ENCODE measurements around the gene HOXB9.

HOXB9 gene

DNA sequence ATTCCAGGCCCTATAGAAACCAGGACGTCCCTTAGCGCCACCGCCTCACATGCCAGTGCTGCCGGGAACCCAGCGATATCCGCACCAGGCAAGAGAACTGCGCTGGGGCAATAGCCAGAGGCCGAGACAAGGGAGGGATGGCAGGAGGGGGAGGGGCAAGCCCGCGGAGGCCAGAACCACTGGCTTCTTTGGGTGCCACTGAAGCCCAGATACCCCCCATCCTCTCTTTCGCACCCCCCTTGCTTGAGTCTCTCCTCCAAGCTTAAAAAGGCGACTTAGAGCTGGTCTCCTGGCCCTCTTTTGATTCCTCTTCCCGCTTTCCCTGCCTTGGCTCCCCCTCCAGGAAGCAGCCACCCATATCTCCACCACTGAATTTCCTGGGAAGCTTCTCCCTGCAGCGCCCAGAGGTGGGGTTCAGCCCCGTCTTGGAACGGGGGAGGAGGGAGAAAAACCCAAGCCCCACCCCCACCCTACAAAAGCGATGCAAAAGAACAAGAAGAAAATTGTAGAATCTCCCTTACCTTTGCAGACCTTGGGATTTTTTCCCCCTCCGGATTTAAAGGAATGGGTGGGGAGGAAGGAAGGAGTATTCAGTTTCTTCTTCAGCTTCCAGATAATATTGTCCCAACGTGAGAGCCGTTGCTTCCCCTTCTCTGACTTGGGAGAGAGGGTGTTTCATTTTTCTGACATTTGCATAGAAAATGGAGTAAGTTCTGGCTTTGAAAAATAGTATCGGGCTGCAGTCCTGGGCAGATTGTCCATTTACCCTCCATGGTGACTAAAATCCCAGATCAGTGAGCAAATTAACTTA, 22.0 kb downstream of the HOXB9 start:
- H3K27me3 Mint-ChIP-seq = peaks cover 86% of the 10 kb centered on the region
- DNase-seq (no peak), ATAC-seq (no peak)
- no peaks in the 10 kb centered on the region for H3K9me3 Mint-ChIP-seq
- no peak overlapping the region for H3K27ac Mint-ChIP-seq
- H3K4me1 Mint-ChIP-seq = peaks cover 11% of the 10 kb centered on the region
- no peak overlapping the region for H3K4me3 Mint-ChIP-seq
- H3K36me3 Mint-ChIP-seq (ENCODE audit: low read depth) = no peaks in the 10 kb centered on the region

DNA sequence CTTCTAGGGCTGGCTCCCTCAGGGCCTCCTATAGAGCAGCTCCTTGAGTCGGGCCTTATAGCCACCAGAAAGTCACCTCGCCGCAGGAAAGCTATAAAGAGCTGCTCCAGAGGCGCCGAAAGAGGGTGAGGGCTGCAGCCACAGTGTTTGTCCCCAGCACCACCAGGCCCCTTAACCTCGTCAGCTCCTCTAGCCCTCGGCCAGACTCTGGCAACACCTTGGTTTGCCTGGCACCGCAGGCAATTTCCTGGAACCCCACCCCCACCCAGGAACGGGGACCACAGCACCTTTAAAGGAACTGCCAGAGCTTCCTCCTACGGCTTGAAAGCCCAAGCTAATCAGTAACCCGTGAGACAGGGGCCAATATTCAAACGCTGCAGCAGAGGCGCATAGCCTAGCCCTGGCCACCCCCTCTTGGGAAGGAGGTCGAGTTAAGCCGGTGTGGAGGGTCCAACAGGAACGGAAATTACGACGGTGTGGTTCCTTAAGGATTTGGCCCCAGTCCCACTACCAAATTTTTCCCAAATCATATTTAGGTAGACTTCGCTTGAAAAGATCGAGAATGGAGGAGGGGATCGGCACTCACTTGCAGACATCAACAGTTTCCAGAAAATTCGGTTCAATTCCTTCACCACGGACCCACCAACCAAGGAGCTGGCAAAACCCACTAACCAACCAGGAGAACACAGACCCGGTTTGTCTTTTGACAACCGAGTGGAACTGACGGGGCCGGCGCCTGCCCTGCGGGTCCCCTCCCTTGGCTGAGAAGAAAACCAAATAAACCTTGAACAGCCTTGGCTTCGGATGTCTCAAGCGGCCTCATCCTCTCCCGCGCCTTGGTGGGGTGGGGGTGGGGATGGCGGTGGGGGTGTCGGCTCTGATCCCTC, 24.4 kb downstream of the HOXB9 start:
- no peak for DNase-seq
- H3K4me3 Mint-ChIP-seq = no peak overlapping the region
- H3K27ac Mint-ChIP-seq = no peak overlapping the region
- ATAC-seq = no peak
- H3K9me3 Mint-ChIP-seq = no peaks in the 10 kb centered on the region
- H3K36me3 Mint-ChIP-seq (ENCODE audit: low read depth) = no peaks in the 10 kb centered on the region
- H3K4me1 Mint-ChIP-seq = peaks cover 23% of the 10 kb centered on the region
- peaks cover 86% of the 10 kb centered on the region for H3K27me3 Mint-ChIP-seq

DNA sequence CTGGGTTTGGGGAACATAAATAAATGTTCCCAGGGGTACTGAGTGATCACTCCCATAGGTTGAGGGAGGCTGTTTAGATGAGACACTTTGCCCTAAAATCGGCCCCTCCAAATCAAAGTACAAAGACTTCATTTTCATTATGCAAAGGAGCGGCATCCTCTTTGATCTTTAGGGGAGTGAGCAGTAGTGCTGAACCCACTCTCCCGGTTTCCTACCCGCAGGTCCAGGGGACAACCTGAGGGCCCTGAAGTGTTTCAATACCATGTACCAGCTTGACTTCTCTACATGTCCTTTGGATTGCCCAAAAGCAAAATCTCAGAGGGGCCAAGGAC, 25.0 kb downstream of the HOXB9 start:
- DNase-seq (no peak), ATAC-seq (no peak)
- Mint-ChIP-seq H3K9me3 (no peaks in the 10 kb centered on the region), H3K4me3 (no peak overlapping the region), H3K4me1 (peaks cover 29% of the 10 kb centered on the region), H3K27ac (no peak overlapping the region), H3K36me3 (ENCODE audit: low read depth) (no peaks in the 10 kb centered on the region), H3K27me3 (peaks cover 87% of the 10 kb centered on the region)

DNA sequence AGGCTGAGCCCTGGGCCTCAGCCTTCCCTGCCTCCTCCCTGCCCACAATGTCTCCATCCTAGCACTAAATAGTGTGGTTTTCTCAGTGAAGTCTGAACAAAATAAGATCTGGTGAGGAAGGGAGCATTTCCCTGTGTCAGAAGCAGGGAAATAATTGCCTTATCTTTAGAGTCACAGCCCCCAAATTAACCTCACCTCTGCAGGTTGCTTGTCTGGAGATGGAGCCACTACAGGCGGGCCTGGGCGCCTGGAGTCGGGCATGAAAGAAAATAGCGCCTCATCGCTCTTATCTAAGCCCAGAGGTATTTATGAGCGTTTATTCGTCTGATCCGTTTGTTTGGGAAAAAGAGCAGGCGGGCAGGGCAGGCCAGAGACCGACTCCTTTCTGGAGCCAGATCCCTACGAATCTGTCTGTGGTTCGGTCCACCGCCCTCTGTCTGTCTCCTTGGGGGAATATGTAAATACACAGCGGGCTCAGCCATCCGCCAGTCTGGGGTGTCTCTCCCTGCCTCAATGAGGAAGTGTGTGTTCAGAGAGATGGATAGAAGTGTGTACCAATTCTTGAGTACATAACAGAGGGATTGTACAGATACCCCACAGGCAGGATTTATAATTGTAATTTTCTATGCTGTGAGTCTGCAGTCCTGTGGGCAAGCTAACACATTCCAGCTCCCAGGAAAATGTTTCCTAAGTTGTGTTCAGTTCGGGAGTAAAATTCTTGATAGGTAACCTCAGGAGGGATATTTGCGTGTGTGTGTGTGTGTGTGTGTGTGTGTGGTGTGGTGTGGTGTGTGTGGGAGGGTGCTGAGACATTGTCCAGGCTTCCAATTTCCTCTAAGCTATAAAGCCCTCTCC, 25.7 kb downstream of the HOXB9 start:
- H3K27ac Mint-ChIP-seq = no peak overlapping the region
- peaks cover 30% of the 10 kb centered on the region for H3K4me1 Mint-ChIP-seq
- no peak for DNase-seq
- H3K36me3 Mint-ChIP-seq (ENCODE audit: low read depth) = no peaks in the 10 kb centered on the region
- no peak for ATAC-seq
- H3K4me3 Mint-ChIP-seq = no peak overlapping the region
- H3K9me3 Mint-ChIP-seq = no peaks in the 10 kb centered on the region
- peaks cover 89% of the 10 kb centered on the region for H3K27me3 Mint-ChIP-seq

- H3K27me3 Mint-ChIP-seq = peaks cover 90% of the 10 kb centered on the region
- peaks cover 26% of the 10 kb centered on the region for H3K4me1 Mint-ChIP-seq
- no peak for DNase-seq
- no peak overlapping the region for H3K27ac Mint-ChIP-seq
- no peak for ATAC-seq
- no peaks in the 10 kb centered on the region for H3K9me3 Mint-ChIP-seq
- no peaks in the 10 kb centered on the region for H3K36me3 Mint-ChIP-seq (ENCODE audit: low read depth)
- H3K4me3 Mint-ChIP-seq = no peak overlapping the region
Measured at GRCh38 chr17:48599354-48599753, 26.8 kb downstream of the HOXB9 start.

DNA sequence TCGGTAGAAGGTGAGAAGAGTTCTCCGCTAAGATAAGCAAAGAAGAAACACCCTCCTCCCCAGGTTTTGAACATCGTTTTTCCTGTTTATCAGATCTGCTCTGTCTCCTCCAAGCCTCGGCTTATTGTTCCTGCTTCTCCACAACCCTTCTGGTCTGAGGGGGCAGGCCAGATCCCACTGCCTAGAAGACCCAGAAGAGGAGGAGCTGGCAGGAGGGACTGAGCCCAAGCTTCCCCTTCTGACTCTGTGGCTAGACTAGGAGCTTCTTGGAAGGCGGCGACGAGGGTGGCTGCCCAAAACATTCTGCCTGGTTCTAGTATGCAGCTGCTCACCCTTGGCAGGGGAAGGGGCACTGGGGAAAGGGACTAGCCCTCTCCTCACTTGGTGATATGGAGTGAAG, 27.4 kb downstream of the HOXB9 start:
- Mint-ChIP-seq H3K4me3 (peak overlapping the region; percentile 58), H3K4me1 (peaks cover 26% of the 10 kb centered on the region), H3K27me3 (peaks cover 88% of the 10 kb centered on the region), H3K27ac (no peak overlapping the region), H3K9me3 (no peaks in the 10 kb centered on the region), H3K36me3 (ENCODE audit: low read depth) (no peaks in the 10 kb centered on the region)
- DNase-seq = no peak
- ATAC-seq = no peak

DNA sequence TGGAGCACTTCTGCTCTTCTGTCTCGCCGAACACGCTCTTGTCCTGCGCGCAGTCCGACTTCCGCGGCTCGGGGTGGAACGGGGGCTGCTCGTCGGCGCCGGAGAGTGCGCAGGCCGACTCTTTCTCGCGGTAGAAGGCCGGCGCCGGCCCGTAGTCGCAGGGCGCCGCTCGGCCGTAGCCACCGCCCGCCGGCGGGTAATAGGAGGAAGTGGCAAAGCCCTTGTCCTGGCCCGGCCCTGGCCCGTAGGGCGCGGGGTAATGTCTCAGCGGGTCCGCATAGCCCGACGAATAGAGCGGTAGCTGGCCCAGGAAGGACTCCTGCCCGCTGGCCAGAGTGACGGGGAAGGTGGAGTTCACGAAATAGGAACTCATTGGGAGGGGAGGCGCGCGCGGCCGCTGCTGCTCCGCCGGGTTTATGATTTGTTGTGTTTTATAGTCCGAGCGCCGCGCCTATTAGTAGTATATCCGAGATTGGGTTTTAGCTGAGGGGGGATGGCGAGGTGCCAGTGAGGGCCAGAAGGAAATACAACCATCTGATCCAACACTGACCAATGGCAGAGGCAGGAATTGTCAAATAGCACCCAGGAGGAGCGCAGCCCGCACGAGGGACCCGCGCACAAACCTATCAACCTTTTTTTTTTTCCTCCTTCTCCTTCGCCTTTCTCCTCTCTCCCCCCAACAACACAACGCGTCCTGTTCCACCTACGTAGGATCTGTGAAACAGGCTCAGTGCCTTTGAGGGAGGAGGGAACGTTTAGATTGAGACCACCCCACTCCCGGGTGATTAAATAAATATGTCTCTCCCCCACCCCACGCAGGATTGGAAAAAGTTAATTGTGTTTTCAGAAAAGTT, 28.2 kb downstream of the HOXB9 start:
- ATAC-seq = peak; percentile 22
- H3K4me3 Mint-ChIP-seq = peak overlapping the region; percentile 58
- H3K27me3 Mint-ChIP-seq = peaks cover 85% of the 10 kb centered on the region
- DNase-seq = no peak
- H3K4me1 Mint-ChIP-seq = peaks cover 29% of the 10 kb centered on the region
- peak overlapping the region; percentile 18 for H3K27ac Mint-ChIP-seq
- H3K9me3 Mint-ChIP-seq = no peaks in the 10 kb centered on the region
- H3K36me3 Mint-ChIP-seq (ENCODE audit: low read depth) = no peaks in the 10 kb centered on the region

- H3K9me3 Mint-ChIP-seq = no peaks in the 10 kb centered on the region
- DNase-seq (no peak), ATAC-seq (no peak)
- H3K27ac Mint-ChIP-seq = peak overlapping the region; percentile 18
- no peaks in the 10 kb centered on the region for H3K36me3 Mint-ChIP-seq (ENCODE audit: low read depth)
- H3K27me3 Mint-ChIP-seq = peaks cover 83% of the 10 kb centered on the region
- peak overlapping the region; percentile 58 for H3K4me3 Mint-ChIP-seq
- H3K4me1 Mint-ChIP-seq = peaks cover 35% of the 10 kb centered on the region
Measured at GRCh38 chr17:48597528-48597777, 28.7 kb downstream of the HOXB9 start.

- no peak for DNase-seq
- peak; percentile 12 for ATAC-seq
- no peaks in the 10 kb centered on the region for H3K36me3 Mint-ChIP-seq (ENCODE audit: low read depth)
- peaks cover 34% of the 10 kb centered on the region for H3K4me1 Mint-ChIP-seq
- no peaks in the 10 kb centered on the region for H3K9me3 Mint-ChIP-seq
- H3K27ac Mint-ChIP-seq = no peak overlapping the region
- peak overlapping the region; percentile 58 for H3K4me3 Mint-ChIP-seq
- H3K27me3 Mint-ChIP-seq = peaks cover 83% of the 10 kb centered on the region
Measured at GRCh38 chr17:48596735-48597527, 29.2 kb downstream of the HOXB9 start.

DNA sequence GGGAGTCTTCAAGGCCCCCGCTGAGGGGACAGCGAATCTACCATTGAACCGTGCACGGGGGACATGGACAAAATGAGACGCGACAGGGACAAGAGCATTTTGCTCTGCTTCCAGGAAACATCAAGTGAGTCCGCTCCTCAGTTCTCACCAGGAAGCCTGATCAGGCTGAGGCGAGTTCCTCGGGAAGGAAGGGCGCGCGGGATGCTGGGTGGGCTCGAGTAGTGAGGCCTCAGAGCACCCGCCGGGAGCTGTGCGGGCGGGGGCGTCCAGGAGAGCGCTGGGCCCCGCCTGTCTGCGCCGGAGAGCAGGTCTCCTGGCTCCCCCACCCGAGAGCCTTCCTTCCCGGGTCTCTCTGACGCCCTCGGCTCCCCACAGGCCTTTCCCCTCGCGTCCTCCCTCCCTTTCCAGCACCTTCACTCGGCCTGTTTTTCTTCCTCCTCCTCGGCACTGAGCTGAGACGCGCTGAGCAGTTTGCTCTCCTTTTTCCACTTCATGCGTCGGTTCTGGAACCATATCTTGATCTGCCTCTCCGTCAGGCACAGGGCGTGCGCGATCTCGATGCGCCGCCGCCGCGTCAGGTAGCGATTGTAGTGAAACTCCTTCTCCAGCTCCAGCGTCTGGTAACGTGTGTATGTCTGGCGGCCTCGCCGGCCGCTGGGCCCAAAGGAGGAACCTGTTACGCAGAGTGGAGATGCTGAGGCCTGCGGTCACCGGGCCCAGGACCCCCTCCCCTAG, 30.0 kb downstream of the HOXB9 start:
- H3K4me3 Mint-ChIP-seq = peak overlapping the region; percentile 58
- H3K36me3 Mint-ChIP-seq (ENCODE audit: low read depth) = no peaks in the 10 kb centered on the region
- no peak for DNase-seq
- no peak for ATAC-seq
- no peaks in the 10 kb centered on the region for H3K9me3 Mint-ChIP-seq
- H3K27me3 Mint-ChIP-seq = peaks cover 83% of the 10 kb centered on the region
- no peak overlapping the region for H3K27ac Mint-ChIP-seq
- peaks cover 36% of the 10 kb centered on the region for H3K4me1 Mint-ChIP-seq

GRCh38 chr17:48595278-48595999, 30.7 kb downstream of the HOXB9 start:
- H3K27me3 Mint-ChIP-seq = peaks cover 83% of the 10 kb centered on the region
- no peaks in the 10 kb centered on the region for H3K9me3 Mint-ChIP-seq
- no peak overlapping the region for H3K4me3 Mint-ChIP-seq
- H3K27ac Mint-ChIP-seq = no peak overlapping the region
- peaks cover 36% of the 10 kb centered on the region for H3K4me1 Mint-ChIP-seq
- ATAC-seq = no peak
- no peak for DNase-seq
- no peaks in the 10 kb centered on the region for H3K36me3 Mint-ChIP-seq (ENCODE audit: low read depth)

DNA sequence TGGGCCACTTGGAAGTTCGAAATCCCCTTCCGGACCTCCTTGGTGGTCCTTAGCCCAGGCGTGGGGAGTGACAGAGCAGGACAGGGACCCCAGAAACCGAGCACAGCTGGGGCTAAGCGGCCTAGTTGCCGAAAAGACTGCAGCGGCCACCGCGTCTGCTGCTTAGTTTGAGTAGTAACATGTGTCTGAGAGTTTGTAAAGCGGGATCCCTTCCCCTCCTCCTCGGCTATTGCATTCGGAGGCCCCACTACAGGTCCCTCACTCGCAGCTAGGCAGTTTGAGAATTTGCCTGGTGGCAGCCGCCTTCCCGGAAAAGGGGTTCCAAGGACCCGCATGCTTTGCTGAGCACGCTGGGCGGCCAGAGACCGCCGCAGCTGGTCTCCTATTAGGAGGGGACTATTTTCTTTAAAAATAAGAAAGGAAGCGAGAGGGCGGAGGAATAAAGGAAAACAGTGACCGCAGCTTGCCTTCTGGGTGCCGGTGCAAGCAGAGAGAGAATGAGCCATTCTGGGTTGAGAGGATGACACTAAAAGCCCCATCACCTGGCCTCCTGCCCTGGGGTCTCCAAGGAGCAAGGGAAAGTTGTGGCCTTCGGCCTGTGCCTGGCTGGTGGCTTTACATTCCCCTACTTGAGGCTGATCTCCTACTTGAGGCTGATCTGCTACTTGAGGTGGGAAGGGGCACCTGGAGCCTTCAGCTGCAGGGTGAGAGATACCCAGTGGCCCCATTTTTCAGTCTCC, 31.4 kb downstream of the HOXB9 start:
- Mint-ChIP-seq H3K27ac (no peak overlapping the region), H3K4me3 (no peak overlapping the region), H3K36me3 (ENCODE audit: low read depth) (no peaks in the 10 kb centered on the region), H3K27me3 (peaks cover 83% of the 10 kb centered on the region), H3K4me1 (peaks cover 43% of the 10 kb centered on the region), H3K9me3 (no peaks in the 10 kb centered on the region)
- no peak for ATAC-seq
- no peak for DNase-seq

All from activated naive CD8-positive, alpha-beta T cell treated with anti-CD3 and anti-CD28 coated beads, Interleukin-2, amount 50 U/mL, for 24 hours (primary cell).